ENCODE results near the gene THSD7B. TPM values are rescaled to one million over a fixed set of nuclear protein-coding genes. Genes with fewer than 3 reads are reported as not detected.

THSD7B gene
- total RNA-seq, 4 donors from 2014 or later = under 0.01 to 0.29 (median 0.03) TPM

- Histone ChIP-seq H3K27me3 (no peaks in the 10 kb centered on the region), H3K27ac (replicated peaks in 1 of 4) (no peak overlapping the region), H3K9me3 (no peaks in the 10 kb centered on the region), H3K4me3 (no peak overlapping the region), H3K36me3 (no peaks in the 10 kb centered on the region), H3K4me1 (no peaks in the 10 kb centered on the region)
- intact Hi-C loops (cut with DNase I) = no loop called here
- DNase-seq (ENCODE audit: extremely low spot score) = no peak
- TF ChIP-seq POLR2A (IDR thresholded peaks at IDR 0.05; ENCODE audit: low read depth) = no peak
- TF ChIP-seq POLR2AphosphoS5 (IDR thresholded peaks at IDR 0.05) = no peak
- no peak for TF ChIP-seq EP300 (IDR thresholded peaks at IDR 0.05)
- TF ChIP-seq CTCF (IDR thresholded peaks at IDR 0.05) = no peak
- 90% methylated on average over 3 of the region's 3 CpGs for WGBS
Measured at GRCh38 chr2:137379186-137379585, 613.8 kb downstream of the THSD7B start.

DNA sequence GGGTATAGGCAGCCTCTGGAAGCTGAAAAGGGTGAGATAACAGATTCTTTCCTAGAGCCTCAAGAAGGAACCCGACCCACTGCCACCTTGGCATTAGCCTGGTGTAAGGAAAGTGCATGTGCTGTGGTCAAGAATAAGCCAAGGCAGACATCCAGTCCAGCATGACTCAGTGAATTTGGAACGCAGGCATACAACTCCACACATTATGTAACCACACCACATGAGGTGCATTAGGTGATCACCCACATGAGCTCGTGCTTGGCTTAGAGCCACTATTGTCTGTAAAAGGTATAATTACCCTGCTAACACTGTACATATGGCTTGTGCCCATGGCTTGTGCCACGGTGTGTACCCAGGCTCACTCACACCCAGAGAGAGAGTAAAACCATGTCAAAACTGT lies 615.3 kb downstream of the THSD7B start:
- intact Hi-C loops (cut with DNase I) = no loop called here
- TF ChIP-seq CTCF (IDR thresholded peaks at IDR 0.05) = no peak
- TF ChIP-seq EP300 (IDR thresholded peaks at IDR 0.05) = no peak
- no peak for TF ChIP-seq POLR2A (IDR thresholded peaks at IDR 0.05; ENCODE audit: low read depth)
- no peak for TF ChIP-seq POLR2AphosphoS5 (IDR thresholded peaks at IDR 0.05)
- H3K4me3 ChIP-seq = no peak overlapping the region

DNA sequence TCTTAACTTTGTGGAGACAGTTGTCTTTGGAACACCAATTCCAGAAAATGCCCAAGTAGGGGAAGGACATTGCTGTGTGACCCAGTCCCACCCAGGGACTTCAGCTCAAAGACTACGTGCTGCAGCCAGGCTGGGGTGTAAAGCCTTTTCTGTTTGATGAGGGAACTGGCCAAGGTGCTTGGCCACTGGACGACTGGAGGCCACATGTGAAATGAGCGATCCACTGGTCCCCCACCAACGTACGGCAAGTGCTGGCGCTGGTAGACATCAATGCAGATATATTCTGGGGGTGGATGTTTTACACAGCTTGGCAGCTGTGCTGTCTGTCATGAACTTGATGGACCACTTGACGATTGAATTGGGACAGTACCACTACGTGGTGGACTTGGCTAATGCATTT lies 616.4 kb downstream of the THSD7B start:
- Histone ChIP-seq H3K27ac (replicated peaks in 1 of 4) (no peak overlapping the region), H3K36me3 (no peaks in the 10 kb centered on the region), H3K27me3 (no peaks in the 10 kb centered on the region), H3K9me3 (no peaks in the 10 kb centered on the region), H3K4me1 (no peaks in the 10 kb centered on the region), H3K4me3 (no peak overlapping the region)
- no peak for TF ChIP-seq CTCF (IDR thresholded peaks at IDR 0.05)
- no peak for TF ChIP-seq EP300 (IDR thresholded peaks at IDR 0.05)
- TF ChIP-seq POLR2A (IDR thresholded peaks at IDR 0.05; ENCODE audit: low read depth) = no peak
- TF ChIP-seq POLR2AphosphoS5 (IDR thresholded peaks at IDR 0.05) = no peak
- WGBS = 89% methylated on average over 8 of the region's 8 CpGs
- no peak for DNase-seq (ENCODE audit: extremely low spot score)
- intact Hi-C loops (cut with DNase I) = no loop called here

More for the DNA sequence above, 615.3 kb downstream of the THSD7B start:
- Histone ChIP-seq H3K4me1 (no peaks in the 10 kb centered on the region), H3K9me3 (no peaks in the 10 kb centered on the region), H3K36me3 (no peaks in the 10 kb centered on the region), H3K27ac (replicated peaks in 1 of 4) (no peak overlapping the region), H3K27me3 (no peaks in the 10 kb centered on the region)
- no peak for DNase-seq (ENCODE audit: extremely low spot score)
- WGBS = 51% methylated on average over 4 of the region's 4 CpGs

- no peaks in the 10 kb centered on the region for H3K27me3 ChIP-seq
- TF ChIP-seq CTCF (IDR thresholded peaks at IDR 0.05) (no peak), POLR2A (IDR thresholded peaks at IDR 0.05; ENCODE audit: low read depth) (no peak), POLR2AphosphoS5 (IDR thresholded peaks at IDR 0.05) (no peak), EP300 (IDR thresholded peaks at IDR 0.05) (no peak)
- 89% methylated on average over 7 of the region's 7 CpGs for WGBS
- H3K9me3 ChIP-seq = no peaks in the 10 kb centered on the region
- H3K27ac ChIP-seq (replicated peaks in 1 of 4) = no peak overlapping the region
- no peaks in the 10 kb centered on the region for H3K4me1 ChIP-seq
- no peak for DNase-seq (ENCODE audit: extremely low spot score)
- intact Hi-C loops (cut with DNase I) = no loop called here
- H3K4me3 ChIP-seq = no peak overlapping the region
- H3K36me3 ChIP-seq = no peaks in the 10 kb centered on the region
Measured at GRCh38 chr2:137383391-137383790, 618.0 kb downstream of the THSD7B start.

DNA sequence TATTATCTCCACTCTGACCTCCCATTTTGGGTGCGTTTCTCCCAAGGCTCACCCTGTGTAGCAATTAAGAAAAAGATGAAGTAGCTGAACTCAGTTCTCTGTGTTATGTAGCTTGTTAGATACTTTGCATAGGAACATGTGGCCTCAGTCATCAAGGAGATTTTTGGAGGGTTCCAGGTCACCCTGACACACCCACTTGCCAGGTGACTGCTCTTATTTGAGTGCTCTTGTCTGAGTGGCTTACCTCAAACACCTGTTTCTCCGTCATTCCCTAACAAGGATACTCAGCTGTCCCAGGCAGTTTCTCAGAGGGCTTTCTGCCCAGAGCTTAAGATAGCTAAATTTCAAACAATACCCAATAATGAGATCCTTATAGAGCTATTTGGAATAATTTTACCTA lies 621.7 kb downstream of the THSD7B start:
- H3K9me3 ChIP-seq = no peaks in the 10 kb centered on the region
- H3K27ac ChIP-seq (replicated peaks in 1 of 4) = no peak overlapping the region
- intact Hi-C loops (cut with DNase I) = no loop called here
- no peak overlapping the region for H3K4me3 ChIP-seq
- H3K36me3 ChIP-seq = no peaks in the 10 kb centered on the region
- TF ChIP-seq EP300 (IDR thresholded peaks at IDR 0.05) (no peak), CTCF (IDR thresholded peaks at IDR 0.05) (no peak), POLR2AphosphoS5 (IDR thresholded peaks at IDR 0.05) (no peak), POLR2A (IDR thresholded peaks at IDR 0.05; ENCODE audit: low read depth) (no peak)
- no peaks in the 10 kb centered on the region for H3K27me3 ChIP-seq
- WGBS = 84% methylated on average over 2 of the region's 2 CpGs
- DNase-seq (ENCODE audit: extremely low spot score) = peak; percentile 87
- H3K4me1 ChIP-seq = no peaks in the 10 kb centered on the region

All from esophagus muscularis mucosa (tissue), 4 donors.